GM18951 (cell line): ENCODE results near the gene ARHGDIG.

Experiments used
- POLR2A ChIP-seq: IDR thresholded peaks from 4 replicates; pipeline ENCODE4 v1.6.1; 2011; ENCODE audit warnings: mild to moderate bottlenecking; ENCODE audit not compliant: insufficient read length, insufficient read depth; ENCODE audit errors: extremely low read depth
- in situ Hi-C: fragments of 300-500 bp; cut with MboI; formaldehyde crosslinking; loops from one replicate; pipeline ENCODE4 v1.12.0; 2022; ENCODE audit warnings: low sequenced_read_pairs, mixed read lengths, inconsistent platforms; ENCODE audit not compliant: unreplicated experiment

The ARHGDIG gene

GRCh38 chr16:307691-308312, 27.4 kb downstream of the ARHGDIG start:
- no peak for TF ChIP-seq POLR2A
- in situ Hi-C loops = no loop called here

GRCh38 chr16:309476-309875, 29.1 kb downstream of the ARHGDIG start:
- no peak for TF ChIP-seq POLR2A
- in situ Hi-C loops = no loop called here

- TF ChIP-seq POLR2A = no peak
- in situ Hi-C loops = no loop called here
Measured at GRCh38 chr16:311725-312124, 31.3 kb downstream of the ARHGDIG start.

GRCh38 chr16:314351-314750, 34.0 kb downstream of the ARHGDIG start:
- in situ Hi-C loops = no loop called here
- no peak for TF ChIP-seq POLR2A

GRCh38 chr16:314795-315299, 34.5 kb downstream of the ARHGDIG start:
- in situ Hi-C loops = no loop called here

GRCh38 chr16:316741-317464, 36.5 kb downstream of the ARHGDIG start:
- TF ChIP-seq POLR2A = no peak
- in situ Hi-C loops = no loop called here

More at GRCh38 chr16:314795-315299, 34.5 kb downstream of the ARHGDIG start:
- TF ChIP-seq POLR2A = no peak

GRCh38 chr16:317583-317982, 37.2 kb downstream of the ARHGDIG start:
- TF ChIP-seq POLR2A = no peak
- in situ Hi-C loops = no loop called here

- TF ChIP-seq POLR2A = no peak
- in situ Hi-C loops = no loop called here
Measured at GRCh38 chr16:318628-319027, 38.2 kb downstream of the ARHGDIG start.

GRCh38 chr16:320206-320605, 39.8 kb downstream of the ARHGDIG start:
- in situ Hi-C loops = no loop called here
- no peak for TF ChIP-seq POLR2A

GRCh38 chr16:321532-321931, 41.1 kb downstream of the ARHGDIG start:
- TF ChIP-seq POLR2A = no peak
- in situ Hi-C loops = no loop called here

- in situ Hi-C loops = no loop called here
- TF ChIP-seq POLR2A = no peak
Measured at GRCh38 chr16:322476-323143, 42.2 kb downstream of the ARHGDIG start.

GRCh38 chr16:324201-324450, 43.7 kb downstream of the ARHGDIG start:
- TF ChIP-seq POLR2A = no peak
- in situ Hi-C loops = no loop called here

- TF ChIP-seq POLR2A = peak; percentile 38
- in situ Hi-C loops = no loop called here
Measured at GRCh38 chr16:324451-325334, 44.3 kb downstream of the ARHGDIG start.
